Hematopoietic multipotent progenitor cell treated with erythropoietin and hydrocortisone succinate and interleukin-3 and kit ligand, for 15 days (in vitro differentiated cells): ENCODE results near the gene KRT81.
"Not testable (repeated sequence)": the region's sequence is repeated elsewhere in the genome, so short reads cannot be mapped to it uniquely, and the experiment has no call there.

Experiments used
- DNase-seq: peaks from one replicate; pipeline ENCODE4 v3.0.0-alpha.2; 2015; ENCODE audit warnings: low spot score

The KRT81 gene

DNA sequence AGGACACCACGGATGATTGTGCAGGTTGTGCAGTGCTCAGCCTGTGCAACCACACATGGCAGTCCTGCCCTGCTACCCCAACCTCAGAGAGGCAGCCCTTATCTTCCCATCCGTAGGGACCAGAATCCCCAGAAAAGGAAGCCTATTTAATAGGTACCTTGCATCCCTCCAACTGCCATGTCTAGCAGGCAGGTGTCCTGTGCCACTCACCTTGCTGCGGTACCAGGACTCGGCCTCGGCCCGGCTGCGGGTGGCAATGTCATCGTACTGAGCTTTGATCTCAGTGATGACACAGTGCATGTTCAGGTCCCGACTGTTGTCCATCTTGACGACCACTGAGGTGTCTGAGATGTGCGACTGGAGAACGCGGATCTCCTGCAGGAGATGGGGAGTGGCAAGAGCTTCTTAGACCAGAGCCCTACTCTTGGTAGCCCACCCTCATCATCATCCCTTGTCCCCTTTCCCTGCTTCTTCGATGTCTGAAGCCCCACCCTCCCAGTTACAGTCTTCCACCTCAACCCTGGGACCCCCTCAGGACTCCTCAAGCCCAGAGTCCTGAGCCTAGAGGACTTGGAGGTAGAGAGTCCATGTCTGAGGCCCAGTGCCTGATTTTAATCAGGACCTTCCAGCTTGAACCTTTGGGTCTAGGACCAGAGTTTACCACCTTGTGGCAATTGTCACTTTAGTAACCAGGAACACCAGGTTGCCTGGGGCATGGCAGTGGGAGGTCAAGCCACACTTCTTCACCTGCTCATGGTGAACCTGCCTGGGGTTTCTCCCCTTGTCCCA lies 37.7 kb downstream of the KRT81 start:
- DNase-seq = no peak

DNA sequence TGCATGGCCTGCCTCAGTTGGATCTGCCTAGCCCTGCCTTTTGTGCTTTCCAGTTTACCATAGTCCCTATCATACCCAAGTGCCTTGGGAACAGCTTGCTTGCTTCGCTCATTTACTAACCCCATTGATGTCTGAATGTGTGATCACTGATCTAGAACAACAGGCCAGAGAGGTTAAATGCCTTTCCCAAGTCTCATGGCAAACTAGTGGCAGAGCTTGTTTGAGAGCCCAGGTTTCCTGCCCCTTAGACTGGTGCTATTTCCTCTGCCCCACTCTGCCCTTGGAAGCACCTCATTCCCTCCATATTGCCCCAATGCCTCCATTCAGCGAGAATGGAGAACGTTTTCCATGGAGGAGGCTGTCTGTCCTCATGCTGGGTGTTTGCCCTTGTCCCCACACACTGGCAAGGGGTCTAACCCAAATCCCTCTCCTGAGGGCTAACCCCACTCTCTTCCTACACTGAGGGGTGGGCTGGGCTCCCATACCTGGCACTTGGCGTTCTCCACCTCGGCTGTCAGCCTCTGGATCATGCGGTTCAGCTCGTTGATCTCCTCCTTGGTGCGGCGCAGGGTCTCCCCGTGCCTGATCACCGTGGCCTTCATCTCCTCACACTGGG lies 38.5 kb downstream of the KRT81 start:
- DNase-seq = no peak

DNA sequence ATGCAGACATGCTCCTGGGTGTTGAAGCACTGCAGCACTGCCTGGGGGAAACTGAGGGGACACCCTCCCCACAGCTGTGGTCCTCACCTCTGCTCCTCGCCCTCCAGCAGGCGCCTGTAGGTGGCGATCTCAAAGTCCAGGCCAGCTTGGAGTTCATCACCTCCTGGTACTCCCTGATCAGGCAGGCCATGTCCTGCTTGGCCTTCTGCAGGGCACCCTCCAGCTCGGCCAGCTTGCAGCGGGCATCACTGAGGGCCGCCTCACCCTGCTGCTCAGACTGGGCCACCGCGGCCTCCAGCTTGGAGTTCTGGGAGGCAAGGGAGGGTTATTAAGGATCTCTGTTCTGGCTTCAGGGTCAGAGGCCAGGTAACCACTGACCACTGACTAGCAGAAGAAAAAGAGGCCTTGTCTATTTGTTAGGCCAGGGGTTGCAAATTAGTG lies 39.1 kb downstream of the KRT81 start:
- DNase-seq = not testable (repeated sequence)

DNA sequence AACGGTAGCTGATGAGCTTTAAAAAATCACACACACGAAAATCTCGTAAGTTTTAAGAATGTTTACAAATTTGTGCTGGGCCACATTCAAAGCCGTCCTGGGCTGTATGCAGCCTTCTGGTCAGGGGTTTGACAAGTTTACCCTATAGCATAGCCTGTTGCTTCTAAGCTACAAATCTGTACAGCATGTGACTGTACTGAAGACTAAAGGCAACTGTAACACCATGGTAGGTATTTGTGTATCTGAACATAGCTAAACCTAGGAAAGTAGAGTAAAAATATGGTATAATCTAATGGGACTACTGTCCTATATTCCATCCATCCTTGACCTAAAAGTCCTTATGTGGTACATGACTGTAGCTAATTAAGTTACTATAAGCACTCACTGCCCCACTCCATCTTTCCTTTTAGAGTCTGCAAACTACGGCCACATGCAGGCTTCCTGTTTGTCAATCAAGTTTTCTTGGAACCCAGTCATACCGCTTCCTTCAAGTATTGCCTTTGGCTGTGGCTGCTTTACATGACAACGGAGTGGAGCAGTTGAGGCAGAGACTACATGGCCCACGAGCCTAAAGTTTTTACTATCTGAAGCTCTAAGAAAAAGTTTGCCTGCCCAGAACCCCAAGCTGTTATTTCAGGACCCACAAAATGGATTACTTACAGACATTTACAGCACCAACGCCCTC lies 39.8 kb downstream of the KRT81 start:
- DNase-seq = no peak

DNA sequence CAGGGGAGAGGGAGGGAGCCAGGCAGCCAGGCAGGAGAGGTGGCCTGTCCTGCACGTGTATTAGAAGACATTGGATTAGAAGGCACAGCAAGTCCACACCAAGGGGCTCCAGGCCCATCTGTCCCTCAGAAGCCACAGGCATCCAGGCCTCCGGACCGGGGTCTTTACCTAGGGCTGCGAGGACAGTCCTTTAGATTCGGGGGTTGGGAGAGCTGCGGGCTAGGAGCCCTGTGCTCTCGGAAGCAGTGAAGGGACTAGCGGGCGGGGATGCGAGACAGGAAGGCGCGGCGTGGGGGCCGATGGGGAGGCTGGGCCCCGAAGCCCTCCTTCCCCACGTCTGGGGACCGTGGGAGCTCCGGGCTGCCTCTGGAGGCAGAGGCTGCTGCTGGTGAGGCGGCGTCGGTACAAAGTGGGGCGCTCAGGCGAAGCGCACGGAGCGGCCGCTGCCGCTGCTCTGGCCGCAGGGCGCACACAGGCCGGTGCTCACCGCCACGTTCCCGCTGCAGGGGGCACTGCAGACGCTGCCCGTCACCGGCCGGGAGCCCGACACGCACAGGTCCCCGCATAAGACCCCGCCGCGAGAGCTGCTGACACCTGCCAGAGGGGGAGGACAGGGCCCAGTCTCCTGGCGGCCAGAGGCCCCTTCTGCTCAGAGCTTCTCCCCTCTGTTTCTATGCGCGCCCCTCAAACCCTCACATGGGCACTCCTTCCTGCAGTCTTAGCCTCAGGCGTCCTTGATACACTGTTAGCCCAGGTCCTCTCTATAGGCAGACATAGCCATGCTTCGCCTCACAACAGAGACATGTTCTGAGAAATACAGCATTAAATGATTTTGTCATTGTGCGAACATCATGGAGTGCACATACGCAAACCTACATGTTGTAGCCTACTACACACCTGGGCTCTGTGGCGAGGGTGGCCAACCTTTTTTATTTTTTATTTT lies 41.0 kb downstream of the KRT81 start:
- no peak for DNase-seq

DNA sequence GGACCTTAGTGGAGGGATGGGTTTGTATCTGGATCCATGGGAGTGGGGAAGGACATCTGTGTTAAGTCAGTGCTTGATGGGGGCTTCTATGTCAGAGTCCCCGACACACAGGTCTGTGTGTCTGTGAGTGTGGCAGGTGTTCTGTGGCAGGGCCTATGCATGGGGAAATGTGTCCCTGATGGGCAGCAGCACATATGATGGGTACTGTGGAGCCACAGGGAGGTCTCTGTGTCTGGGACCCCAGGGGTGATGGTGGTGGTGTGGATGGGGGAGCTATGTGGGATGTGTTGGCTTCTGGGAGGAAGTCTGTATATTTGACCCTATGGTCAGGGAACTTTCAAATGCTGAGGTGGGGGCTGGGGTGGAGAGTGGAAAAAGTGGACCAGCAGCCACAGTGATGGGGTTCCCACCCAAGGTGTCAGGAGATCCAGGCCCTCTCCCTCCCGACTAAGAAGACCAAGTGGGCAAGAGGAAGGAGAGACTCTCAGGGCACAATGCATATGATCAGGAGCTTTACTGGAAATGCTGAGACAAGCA lies 41.8 kb downstream of the KRT81 start:
- no peak for DNase-seq

DNA sequence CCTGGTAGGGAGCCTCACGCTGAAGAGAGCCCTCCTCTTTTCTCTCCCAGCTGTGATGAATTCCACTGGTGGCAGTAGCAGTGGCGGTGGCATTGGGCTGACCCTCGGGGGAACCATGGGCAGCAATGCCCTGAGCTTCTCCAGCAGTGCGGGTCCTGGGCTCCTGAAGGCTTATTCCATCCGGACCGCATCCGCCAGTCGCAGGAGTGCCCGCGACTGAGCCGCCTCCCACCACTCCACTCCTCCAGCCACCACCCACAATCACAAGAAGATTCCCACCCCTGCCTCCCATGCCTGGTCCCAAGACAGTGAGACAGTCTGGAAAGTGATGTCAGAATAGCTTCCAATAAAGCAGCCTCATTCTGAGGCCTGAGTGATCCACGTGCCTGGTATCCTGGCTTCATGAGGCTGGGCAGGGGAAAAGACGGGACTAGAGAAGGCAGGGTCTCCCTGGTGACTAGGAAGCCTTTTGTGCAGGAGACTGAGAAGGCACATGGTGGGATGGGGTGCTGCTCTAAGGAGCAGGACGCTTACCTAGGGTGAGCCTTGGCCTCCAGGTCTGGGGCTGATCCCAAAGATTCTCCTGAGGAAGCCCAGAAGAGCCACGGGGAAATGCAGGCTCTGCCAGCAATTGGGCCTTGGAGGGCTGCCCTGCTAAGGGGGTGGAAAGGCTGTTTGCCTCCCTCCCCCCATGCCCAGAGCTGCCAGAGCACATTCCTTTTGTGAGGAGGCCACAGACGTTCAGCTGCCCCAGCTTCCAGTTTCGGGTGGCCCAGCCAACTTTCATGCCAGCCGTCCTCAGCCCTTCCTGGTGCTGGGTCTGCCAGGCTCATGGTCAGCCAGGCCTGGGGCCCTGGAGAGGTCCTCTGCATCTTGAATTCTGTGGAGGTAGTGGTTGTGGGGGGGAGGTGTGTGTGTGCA lies 42.5 kb downstream of the KRT81 start:
- no peak for DNase-seq

DNA sequence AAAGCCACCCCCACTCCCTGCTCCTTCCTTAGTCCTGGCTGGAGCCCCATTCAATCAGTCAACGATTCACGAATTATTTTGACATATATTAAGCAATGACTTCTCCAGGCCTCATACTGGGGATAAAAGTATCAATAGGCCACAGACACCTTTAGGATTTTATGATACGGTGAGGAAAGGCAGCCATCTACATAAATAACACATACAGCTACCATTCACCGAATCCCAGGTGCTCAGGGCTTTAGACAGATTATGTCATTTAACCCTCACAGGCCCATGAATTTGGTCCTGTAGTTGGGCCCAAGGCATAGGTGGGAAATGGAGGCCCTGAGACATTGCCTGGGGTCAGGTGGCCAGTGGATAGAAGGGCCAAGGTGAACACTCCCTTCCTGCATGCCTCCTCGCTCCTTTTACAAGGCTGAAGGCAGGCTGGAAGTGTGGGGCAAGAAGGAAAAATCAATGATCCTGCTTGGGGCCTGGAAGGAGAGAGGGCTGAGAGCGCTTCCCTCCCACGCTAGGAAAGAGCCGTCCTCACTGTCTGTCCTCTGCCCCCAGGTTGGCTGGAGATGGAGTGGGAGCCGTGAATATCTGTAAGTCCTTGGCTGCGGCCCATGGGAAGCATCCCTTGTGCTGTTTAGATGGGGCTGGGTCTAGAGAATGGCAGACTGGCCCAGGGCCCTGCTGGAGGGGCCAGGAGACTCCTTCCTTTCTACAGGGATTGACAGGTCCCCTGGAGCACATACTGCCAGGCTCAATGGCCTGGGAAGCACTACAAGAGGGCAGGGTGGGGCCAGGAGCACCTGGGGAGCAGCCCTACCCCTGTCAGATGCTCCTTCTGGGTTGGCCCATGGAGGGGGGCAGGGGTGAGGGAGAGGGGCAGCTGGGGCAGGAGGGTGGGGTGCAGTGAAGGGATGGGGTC lies 43.5 kb downstream of the KRT81 start:
- no peak for DNase-seq

DNA sequence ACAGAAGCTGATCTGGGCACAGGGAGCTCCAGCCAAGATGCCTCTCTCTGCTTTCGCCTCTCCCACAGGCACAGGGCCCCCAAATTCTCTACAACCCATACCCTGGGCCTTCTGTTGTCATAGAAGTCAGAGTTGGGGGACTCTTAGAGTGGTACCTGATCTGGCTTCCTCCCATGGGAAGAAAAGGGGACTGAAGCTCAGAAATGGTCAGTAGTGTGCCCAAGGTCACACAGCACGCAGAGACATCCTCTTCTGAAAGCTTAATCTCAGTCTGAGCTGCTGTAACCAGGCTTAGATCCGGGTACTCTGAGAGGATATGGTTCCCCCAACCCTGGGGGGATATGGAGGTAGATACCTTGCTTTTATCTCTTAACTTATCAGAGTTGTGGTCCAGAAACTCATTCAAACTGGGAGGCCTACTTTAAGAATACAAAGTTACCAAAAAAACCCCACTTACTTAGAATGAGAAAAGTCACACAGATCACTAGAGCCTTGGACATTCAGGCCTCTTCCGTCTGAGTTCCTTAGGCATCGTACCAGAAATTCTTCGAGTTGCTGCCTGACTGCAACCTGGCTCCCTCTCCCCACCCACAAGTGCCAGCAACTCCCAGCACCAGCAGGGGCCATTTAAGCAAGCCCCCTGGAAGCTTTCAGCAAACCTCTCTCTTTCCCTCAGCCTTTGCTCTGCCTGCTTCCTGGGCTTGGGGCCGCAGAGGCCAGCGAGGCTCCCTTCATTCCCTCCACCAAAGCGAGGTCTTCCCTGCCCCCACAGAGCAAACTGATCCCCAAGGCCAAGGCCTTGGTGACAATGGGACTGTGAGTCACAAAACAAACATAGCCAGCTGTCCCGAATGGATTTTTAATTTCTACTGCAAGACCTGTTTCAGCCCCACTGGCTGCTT lies 44.4 kb downstream of the KRT81 start:
- no peak for DNase-seq

DNA sequence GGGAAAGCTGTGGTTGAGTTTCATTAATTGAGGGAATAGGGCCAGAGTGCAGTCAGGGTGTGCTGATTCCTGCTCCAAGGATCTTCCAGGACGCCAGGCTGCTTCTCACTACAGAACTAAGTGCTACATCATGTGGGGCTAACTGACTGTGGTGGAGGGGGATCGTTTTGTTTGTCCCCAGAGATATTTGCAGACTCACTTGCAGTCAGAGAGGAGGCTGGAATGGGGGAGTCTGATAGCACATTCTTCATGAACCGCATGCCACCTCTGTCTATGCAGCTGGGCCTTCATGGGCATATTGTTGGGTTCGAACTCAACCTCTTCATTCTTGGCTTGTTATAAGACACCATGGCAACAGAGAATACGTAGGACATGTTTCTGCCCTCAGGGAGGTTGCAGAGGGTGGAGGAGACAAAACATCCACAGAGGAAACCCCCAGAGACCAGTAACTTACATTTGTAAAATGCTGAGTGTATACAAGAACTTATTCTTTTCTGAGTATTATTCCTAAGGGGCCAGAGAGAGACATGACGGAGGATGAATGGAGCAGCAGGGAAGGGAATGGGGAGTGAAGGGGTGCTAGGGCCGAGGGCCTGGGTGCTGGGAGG lies 45.3 kb downstream of the KRT81 start:
- DNase-seq = no peak

DNA sequence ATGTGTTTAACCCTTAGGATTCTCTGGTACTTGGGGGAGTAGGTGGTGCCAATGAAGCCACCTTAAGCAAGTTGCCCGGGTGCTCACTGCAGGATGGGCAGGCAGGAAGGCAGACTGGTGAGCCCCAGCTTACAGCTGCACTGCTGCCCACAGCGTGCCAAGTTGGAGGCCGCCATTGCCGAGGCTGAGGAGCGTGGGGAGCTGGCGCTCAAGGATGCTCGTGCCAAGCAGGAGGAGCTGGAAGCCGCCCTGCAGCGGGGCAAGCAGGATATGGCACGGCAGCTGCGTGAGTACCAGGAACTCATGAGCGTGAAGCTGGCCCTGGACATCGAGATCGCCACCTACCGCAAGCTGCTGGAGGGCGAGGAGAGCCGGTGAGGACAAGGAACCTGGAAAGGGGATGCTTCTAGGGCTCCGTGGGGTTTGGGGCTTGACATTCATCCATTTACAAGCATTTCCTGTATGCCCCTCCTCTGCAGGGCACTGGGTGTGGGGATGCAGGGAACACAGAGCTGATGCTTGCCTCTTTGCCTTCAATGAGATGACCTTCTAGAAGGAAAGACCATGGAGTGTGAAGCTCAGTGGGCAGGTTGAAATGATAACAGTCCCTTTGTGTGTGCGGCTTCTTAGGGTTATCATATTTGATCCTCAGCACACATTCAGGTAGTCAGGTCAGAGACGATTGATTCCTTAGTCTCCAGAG lies 45.9 kb downstream of the KRT81 start:
- no peak for DNase-seq

DNA sequence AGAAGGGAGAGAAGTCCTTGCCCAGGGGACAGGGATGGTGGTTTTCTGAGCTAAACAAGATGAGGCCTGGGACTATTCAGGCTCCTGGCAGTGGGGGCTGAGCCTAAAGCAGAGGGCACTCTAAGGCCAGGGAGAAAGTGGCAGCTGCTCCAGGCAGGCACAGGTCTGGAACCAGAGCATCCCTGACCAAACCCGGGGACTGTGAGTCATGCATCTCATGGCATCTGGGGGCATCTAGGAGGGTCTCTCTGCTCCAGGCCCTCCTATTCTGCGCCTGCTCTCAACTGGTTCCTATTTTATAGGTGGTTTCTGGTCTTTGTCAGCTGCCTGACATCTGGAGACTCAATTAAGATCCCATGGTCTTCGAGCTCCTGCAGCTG lies 46.7 kb downstream of the KRT81 start:
- DNase-seq = no peak

DNA sequence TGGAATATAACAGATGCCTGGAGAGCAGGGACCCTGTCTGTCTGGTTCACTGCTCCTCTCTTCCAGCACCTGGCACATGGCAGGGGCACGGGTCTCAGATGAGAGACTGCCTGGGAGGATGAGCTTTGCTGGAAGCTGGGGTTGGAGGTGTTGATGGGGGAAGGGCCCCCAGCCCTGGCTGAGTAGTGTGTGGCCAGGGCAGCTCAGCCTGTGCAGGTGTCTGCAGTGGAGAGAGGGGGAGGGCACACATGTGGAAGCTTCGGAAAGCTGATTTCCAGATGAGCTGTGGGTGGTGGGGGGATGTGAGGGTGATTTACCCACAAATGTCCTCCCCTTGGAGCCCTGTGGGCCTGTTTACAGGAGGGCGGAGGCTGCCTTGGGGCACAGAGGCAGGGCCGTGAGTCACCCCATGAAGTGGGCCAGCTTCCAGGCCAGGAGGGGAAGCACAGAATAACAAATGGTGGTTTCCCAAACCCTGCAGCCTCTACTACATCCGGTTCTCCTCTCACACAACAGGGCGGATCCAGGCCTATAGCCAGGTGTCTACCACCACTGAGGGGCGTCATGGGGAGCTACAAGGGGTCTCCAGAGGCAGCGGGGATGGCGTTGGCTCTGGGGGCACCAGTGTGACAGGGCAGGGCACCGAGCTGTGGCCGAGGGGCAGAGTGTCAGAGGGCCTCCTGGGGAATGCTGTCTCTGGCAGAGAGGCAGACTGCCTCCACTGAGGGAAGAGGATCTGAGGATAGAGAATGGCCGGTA lies 47.3 kb downstream of the KRT81 start:
- DNase-seq = no peak

DNA sequence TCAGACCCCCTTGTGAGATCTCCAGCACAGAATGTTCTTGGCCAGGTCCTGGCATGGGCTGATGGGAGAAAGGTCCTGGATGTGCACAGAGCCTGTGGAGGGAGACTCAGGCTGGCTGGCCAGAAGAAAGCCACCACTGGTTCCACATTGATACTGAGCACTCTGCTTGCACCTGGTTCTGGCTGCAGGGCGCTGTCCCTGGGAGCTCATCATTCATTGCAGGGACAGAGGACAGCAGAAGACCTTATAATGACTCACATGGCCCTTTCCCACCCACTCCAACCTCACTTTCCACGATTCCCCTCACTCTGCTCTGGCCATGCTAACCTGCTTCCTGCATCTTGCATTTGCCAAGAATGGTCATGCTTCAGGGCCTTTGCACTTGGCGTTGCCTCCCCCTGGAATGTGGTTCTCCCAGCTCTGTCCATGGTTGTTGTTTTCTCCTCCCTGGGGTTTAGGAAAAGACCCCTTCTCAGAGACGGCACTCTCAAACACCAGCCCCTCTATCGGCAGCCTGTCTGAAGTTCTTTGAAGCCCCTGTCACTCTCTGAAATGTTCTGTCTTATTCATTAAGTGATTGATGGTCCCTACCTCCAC lies 48.0 kb downstream of the KRT81 start:
- DNase-seq = no peak

DNA sequence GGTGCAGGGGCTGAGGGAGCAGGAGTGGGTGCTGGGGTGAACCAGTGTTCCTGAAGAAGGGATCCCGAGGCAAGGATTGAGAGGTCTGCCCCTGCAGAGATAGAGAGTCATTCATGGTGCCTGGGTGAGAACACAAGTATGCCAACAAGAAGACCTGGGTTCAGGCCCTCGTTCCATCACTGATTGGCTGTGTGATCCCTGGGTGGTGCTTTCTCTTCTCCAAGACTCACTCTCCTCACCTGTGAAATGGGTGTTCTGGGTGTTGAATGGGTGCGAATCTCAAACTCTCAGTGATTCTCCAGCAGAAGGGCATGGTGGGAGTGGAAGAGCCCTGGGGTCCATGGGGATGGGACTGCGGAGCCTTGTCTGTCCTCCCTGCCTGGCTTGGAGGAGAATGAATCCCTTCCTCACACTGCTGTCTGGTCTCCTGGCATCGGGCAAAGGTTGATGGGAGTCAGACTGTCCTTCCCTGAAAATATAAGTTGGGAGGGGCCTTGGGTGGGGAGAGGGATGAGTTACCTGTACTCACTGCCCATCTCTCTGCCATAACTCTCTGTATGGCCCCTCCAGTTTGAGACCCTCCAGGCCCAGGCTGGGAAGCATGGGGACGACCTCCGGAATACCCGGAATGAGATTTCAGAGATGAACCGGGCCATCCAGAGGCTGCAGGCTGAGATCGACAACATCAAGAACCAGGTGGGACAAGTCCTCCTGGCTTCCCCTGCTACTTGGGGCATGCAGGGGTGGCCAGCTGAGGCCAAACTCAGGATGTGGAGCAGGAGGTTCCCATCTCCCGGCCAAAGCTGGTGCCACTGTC lies 48.7 kb downstream of the KRT81 start:
- no peak for DNase-seq
